Suprapubic skin (tissue), 4 donors: ENCODE results near the gene HEXIM1. TPM values are rescaled to one million over a fixed set of nuclear protein-coding genes. Genes with fewer than 3 reads are reported as not detected.

Source experiments
- DNase-seq, 2 donors: peaks; one replicate each; pipeline ENCODE4 v3.0.0-alpha.2; 2019; ENCODE audit warnings: low spot score in 2 of 2
- H3K27ac ChIP-seq: fragments of 200-600 bp; sonication (generic); one replicate; pipeline ENCODE4 v1.5.1; 2019
- H3K27me3 ChIP-seq: fragments of 200-600 bp; sonication (generic); one replicate; pipeline ENCODE4 v1.5.1; 2019
- H3K36me3 ChIP-seq: fragments of 200-600 bp; sonication (generic); one replicate; pipeline ENCODE4 v1.5.1; 2019
- H3K4me1 ChIP-seq: fragments of 200-600 bp; sonication (generic); one replicate; pipeline ENCODE4 v1.5.1; 2019
- H3K4me3 ChIP-seq: fragments of 200-600 bp; sonication (generic); one replicate; pipeline ENCODE4 v1.5.1; 2019; ENCODE audit warnings: mild to moderate bottlenecking
- H3K9me3 ChIP-seq: fragments of 200-600 bp; sonication (generic); one replicate; pipeline ENCODE4 v1.5.1; 2019
- EP300 ChIP-seq: sonication (generic); formaldehyde crosslinking; IDR thresholded peaks from one replicate; pipeline ENCODE4 v1.6.1; 2017; ENCODE audit warnings: antibody characterized with exemption
- POLR2A ChIP-seq, 2 donors: fragments of 450-650 bp; IDR thresholded peaks; one replicate each; pipeline ENCODE4 v1.6.1; 2017; ENCODE audit warnings: antibody characterized with exemption in 2 of 2, mild to moderate bottlenecking in 2 of 2, moderate library complexity in 2 of 2
- POLR2AphosphoS5 ChIP-seq, 3 donors: sonication (generic); formaldehyde crosslinking; IDR thresholded peaks; one replicate each; pipeline ENCODE4 v1.6.1; 2017; ENCODE audit warnings: antibody characterized with exemption in 3 of 3
- WGBS: methylation state at CpG from one replicate; pipeline ENCODE4 v1.1.5; 2018; 5-methylcytosine and 5-hydroxymethylcytosine counted together
- total RNA-seq, 4 donors: library from RNA; depleted of rRNA; stranded (reverse); fragments of >200 nt; gene quantifications; one replicate each; pipeline ENCODE4 v1.1.0, GENCODE V29; 2016
- TF ChIP-seq, protein P1 (sequence below), 2 donors: fragments of 200-600 bp in 1 of 2; fragments of 450-650 bp in 1 of 2; sonication (generic) in 1 of 2; IDR thresholded peaks; one replicate each; pipeline ENCODE4 v1.5.1; 2016 to 2019; ENCODE audit warnings: antibody characterized with exemption in 2 of 2, mild to moderate bottlenecking in 1 of 2, moderate library complexity in 1 of 2

Gene HEXIM1
- total RNA-seq, 4 donors from 2014 or later, result 23.1 to 35.6 (median 27.8) TPM

- peaks cover 69% of the 10 kb centered on the region for H3K36me3 ChIP-seq
- H3K27ac ChIP-seq, result no peak overlapping the region
- no peak for DNase-seq
These were observed 42.2 kb upstream of the HEXIM1 start for GRCh38 chr17:45106096-45106495.

GRCh38 chr17:45106582-45106981, 41.7 kb upstream of the HEXIM1 start:
- no peak overlapping the region for H3K27ac ChIP-seq
- 66% methylated on average over 5 of the region's 5 CpGs for WGBS
- TF ChIP-seq EP300 (no peak), POLR2AphosphoS5 (IDR thresholded peaks at IDR 0.05) (no peak), POLR2A (IDR thresholded peaks at IDR 0.05) (no peak)
- TF ChIP-seq, protein P1, sequence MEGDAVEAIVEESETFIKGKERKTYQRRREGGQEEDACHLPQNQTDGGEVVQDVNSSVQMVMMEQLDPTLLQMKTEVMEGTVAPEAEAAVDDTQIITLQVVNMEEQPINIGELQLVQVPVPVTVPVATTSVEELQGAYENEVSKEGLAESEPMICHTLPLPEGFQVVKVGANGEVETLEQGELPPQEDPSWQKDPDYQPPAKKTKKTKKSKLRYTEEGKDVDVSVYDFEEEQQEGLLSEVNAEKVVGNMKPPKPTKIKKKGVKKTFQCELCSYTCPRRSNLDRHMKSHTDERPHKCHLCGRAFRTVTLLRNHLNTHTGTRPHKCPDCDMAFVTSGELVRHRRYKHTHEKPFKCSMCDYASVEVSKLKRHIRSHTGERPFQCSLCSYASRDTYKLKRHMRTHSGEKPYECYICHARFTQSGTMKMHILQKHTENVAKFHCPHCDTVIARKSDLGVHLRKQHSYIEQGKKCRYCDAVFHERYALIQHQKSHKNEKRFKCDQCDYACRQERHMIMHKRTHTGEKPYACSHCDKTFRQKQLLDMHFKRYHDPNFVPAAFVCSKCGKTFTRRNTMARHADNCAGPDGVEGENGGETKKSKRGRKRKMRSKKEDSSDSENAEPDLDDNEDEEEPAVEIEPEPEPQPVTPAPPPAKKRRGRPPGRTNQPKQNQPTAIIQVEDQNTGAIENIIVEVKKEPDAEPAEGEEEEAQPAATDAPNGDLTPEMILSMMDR (IDR thresholded peaks at IDR 0.05), result no peak
- DNase-seq, result no peak
- peaks cover 37% of the 10 kb centered on the region for H3K4me1 ChIP-seq
- no peaks in the 10 kb centered on the region for H3K9me3 ChIP-seq
- no peaks in the 10 kb centered on the region for H3K27me3 ChIP-seq
- H3K4me3 ChIP-seq, result no peak overlapping the region
- H3K36me3 ChIP-seq, result peaks cover 66% of the 10 kb centered on the region

More at GRCh38 chr17:45106096-45106495, 42.2 kb upstream of the HEXIM1 start:
- no peaks in the 10 kb centered on the region for H3K9me3 ChIP-seq
- TF ChIP-seq, protein P1 (IDR thresholded peaks at IDR 0.05), result no peak
- TF ChIP-seq POLR2A (IDR thresholded peaks at IDR 0.05), result no peak
- no peak for TF ChIP-seq EP300
- H3K27me3 ChIP-seq, result no peaks in the 10 kb centered on the region
- 81% methylated on average over 5 of the region's 5 CpGs for WGBS
- no peak overlapping the region for H3K4me3 ChIP-seq
- peaks cover 37% of the 10 kb centered on the region for H3K4me1 ChIP-seq

DNA sequence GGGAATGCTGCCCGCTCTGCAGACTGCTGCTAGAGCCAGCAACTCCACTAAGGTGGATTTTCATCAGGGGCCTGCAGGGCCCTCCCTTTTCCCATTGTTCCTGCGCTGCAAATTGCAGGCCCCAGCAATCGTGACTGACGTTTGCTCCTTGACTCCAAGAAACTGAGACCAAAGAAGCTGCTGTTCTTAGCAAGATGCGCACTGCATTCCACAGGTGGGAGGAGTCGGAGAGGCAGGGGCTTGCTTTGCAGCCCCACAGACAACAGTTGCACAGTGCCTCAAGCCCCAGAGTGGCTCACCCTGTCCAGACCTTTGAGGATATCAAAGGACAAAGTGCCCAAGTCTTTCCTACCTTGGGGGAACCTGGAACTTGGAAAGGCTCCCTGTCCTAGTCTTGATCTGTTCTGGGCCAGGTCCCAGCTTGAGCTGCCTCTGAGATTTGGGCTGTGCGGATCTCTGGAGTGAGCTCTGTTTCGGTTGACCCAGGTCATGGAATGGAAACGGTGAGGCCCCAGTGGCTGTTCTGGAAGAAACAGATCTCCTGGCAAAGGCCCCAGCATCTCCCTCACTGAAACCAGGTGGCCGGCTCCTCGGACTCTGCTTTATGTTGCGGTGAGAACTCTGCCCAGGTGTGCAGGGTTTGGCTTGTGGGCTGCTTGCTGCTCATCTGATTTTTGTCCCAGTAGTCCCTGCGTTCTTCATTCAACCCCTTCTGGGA, 40.8 kb upstream of the HEXIM1 start:
- no peaks in the 10 kb centered on the region for H3K9me3 ChIP-seq
- peaks cover 36% of the 10 kb centered on the region for H3K4me1 ChIP-seq
- no peak for DNase-seq
- H3K27me3 ChIP-seq, result no peaks in the 10 kb centered on the region
- no peak overlapping the region for H3K4me3 ChIP-seq
- H3K27ac ChIP-seq, result no peak overlapping the region
- TF ChIP-seq, protein P1 (IDR thresholded peaks at IDR 0.05), result no peak
- no peak for TF ChIP-seq POLR2A (IDR thresholded peaks at IDR 0.05)
- TF ChIP-seq POLR2AphosphoS5 (IDR thresholded peaks at IDR 0.05), result no peak
- TF ChIP-seq EP300, result no peak
- peaks cover 63% of the 10 kb centered on the region for H3K36me3 ChIP-seq
- 65% methylated on average over 8 of the region's 13 CpGs for WGBS

DNA sequence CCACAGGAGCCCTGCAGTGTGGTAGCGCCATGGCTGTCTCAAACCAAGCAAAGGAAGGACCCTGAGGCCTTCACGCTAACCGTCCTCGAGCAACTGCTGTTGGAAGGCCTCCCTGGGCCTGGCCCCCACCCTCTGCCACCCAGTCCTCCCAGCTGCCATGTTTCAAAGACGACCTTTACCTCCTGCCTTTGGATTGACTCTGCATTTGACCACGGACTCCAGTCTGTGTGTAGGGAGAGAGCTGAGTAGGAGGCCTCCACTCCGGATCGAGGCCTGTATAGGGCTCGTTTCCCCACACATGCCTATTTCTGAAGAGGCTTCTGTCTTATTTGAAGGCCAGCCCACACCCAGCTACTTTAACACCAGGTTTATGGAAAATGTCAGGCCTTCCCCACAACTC, 40.2 kb upstream of the HEXIM1 start:
- Histone ChIP-seq H3K4me1 (peaks cover 30% of the 10 kb centered on the region), H3K9me3 (no peaks in the 10 kb centered on the region), H3K36me3 (peaks cover 63% of the 10 kb centered on the region), H3K27ac (no peak overlapping the region), H3K4me3 (no peak overlapping the region), H3K27me3 (no peaks in the 10 kb centered on the region)
- 71% methylated on average over 8 of the region's 9 CpGs for WGBS
- TF ChIP-seq, protein P1 (IDR thresholded peaks at IDR 0.05), result no peak
- no peak for TF ChIP-seq POLR2A (IDR thresholded peaks at IDR 0.05)
- TF ChIP-seq POLR2AphosphoS5 (IDR thresholded peaks at IDR 0.05), result no peak
- TF ChIP-seq EP300, result no peak
- DNase-seq, result no peak

GRCh38 chr17:45108595-45109521, 39.4 kb upstream of the HEXIM1 start:
- no peaks in the 10 kb centered on the region for H3K27me3 ChIP-seq
- no peak overlapping the region for H3K4me3 ChIP-seq
- no peak overlapping the region for H3K27ac ChIP-seq
- whole genome bisulfite sequencing, result 82% methylated on average over 12 of the region's 12 CpGs
- peaks cover 59% of the 10 kb centered on the region for H3K36me3 ChIP-seq
- TF ChIP-seq, protein P1 (IDR thresholded peaks at IDR 0.05), result no peak
- TF ChIP-seq EP300, result no peak
- TF ChIP-seq POLR2A (IDR thresholded peaks at IDR 0.05), result no peak
- TF ChIP-seq POLR2AphosphoS5 (IDR thresholded peaks at IDR 0.05), result no peak
- no peak for DNase-seq
- H3K9me3 ChIP-seq, result no peaks in the 10 kb centered on the region
- H3K4me1 ChIP-seq, result peaks cover 26% of the 10 kb centered on the region
